GM21619 (cell line): ENCODE measurements around the gene UGT1A9.

ENCODE experiments used
- ATAC-seq: cut with Tn5 transposase; IDR thresholded peaks from one replicate; pipeline ENCODE4 v1.9.1; 2021; ENCODE audit not compliant: unreplicated experiment

Gene UGT1A9

DNA sequence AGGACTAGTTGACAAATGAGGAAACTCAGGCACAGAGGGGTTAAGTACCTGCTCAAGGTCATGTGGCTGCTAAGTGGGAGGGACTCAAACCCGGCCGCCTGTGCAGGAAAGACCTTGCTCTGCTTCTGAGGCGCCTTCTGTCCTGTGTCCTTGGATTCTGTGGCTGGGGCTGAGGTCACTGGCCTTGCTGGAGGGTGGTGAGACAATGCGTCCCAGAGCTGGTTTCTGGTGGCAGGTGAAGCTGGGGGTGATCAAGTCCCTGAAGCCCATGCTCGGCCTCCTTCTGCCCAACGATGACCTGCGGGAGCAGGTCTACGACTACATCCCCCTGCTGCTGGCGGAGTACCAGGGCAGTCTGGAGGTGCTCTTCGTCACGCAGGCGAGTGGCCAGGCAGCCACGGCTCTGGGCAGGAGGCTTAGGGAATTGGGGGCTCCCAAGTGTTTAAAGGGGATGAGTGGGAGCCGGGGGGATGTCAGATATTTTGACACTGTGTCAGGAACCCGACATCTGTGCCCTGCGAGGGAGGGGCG is 122.5 kb downstream of the UGT1A9 start:
- no peak for ATAC-seq

GRCh38 chr2:233795735-233796171 is 124.1 kb downstream of the UGT1A9 start:
- no peak for ATAC-seq

DNA sequence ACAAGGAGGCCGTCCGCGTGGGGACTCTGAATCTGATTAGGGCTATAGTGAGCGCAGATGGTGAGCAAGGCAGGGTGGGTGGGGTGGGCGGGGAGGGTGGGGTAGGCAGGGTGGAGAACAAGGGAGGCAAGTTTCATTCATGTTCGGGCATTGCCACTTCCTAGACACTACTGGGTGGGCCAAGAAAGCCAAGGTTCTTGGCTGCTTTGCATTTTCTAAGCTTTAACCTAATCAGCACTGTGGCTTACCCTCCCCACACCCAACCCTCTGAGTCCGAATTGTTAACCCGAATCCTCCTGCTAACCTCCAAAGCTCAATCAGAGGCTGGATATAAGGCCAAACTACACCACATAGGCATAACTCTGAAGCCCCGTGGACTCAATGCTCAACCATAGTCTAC is 124.6 kb downstream of the UGT1A9 start:
- ATAC-seq: no peak

DNA sequence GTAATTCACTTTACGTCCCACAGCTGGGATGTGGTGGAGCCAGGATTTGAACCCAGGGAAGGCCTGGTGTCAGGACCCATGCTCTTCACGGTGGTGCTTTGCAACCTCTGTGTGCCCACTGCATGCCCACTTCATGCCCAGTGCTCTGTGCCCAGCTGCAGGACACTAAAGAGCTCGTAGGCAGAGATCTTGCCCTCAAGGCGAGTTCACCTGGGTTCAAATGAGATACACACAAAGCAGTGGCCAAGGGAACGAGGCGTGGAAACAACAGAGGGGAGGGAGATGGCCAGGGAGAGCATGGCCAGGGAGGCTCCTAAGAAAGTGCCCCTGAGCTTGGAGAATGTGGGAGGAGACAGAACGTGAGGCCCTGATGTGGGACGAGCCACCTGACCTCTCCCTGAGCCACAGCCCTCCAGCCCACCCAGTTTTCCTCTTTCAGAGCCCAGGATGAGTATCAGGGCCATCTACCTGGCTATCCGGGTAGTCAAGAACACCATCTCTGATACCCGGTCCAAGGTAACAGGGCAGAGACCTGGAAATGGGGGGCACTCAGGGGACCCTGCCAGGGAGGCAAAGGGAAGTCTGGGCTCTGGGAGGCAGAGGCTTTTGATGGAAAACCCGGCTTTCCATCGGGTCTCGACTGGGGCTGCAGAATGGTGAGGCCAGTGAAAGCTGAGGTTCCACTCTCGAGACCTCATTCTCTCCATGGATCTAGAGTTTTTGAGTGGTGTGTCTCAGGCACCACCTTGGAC is 126.8 kb downstream of the UGT1A9 start:
- ATAC-seq: no peak

DNA sequence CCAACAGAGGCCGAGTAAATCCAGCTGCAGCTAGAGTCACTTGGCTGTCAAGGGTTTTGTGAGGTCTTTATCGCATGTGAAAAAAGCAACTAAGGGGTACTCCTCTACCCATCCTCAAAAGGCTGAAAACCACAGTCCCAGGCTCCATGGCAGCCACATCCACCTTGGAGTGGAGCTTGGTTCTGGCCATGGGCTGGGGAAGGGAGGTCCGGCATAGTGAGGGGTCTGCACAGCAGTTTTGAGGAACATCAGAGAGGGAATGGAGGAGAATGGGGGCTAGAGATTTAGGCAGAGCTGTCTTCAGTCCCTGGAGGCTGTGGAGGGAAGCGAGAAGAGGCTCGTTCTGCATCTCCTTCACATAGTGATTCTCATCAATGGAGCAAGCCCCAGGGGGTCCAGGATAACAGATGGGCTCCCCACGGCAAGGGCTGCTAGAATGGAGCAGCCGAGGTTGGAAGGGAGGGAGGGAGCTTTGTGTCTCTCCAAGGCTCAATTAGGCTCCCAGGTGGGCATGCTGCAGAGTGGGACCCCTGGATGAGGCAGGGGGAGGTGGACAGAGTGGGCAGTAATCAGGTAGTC is 127.5 kb downstream of the UGT1A9 start:
- ATAC-seq: no peak

- ATAC-seq: no peak
Observed at GRCh38 chr2:233799716-233800115, 128.0 kb downstream of the UGT1A9 start.

GRCh38 chr2:233800208-233800607 is 128.5 kb downstream of the UGT1A9 start:
- no peak for ATAC-seq

- ATAC-seq: no peak
Observed at GRCh38 chr2:233801357-233802131, 129.8 kb downstream of the UGT1A9 start.

DNA sequence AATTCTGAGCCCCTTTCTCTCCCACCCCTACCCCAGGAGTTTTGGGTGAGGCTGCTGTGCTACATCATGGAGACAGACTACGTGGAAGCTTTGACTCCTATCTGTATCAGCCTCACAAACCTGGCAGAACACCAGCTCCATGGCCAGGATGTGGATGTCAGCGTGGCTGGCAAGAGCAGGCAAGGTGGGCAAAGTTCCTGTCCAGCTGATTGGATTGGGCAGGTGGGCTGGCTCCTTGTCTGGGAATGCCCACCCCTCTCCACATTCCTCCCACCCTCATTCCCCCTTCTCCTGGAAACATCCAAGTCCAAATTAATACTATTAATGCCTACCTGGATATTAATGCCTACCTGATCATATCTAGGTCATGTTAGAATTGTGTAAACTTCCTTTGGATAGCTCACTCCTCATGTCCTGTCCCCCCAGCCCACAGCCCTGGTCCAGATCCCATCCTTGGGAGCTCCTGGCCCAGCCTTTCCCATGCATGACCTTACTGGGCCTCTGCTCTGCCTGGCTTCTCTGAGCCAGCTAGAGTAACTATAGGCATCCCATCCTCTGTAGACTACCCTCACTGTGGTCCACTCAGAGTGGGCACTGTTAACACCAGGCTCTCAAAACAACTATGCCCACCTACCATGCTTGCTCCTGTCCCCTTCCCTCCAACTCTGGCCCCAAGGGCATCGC is 130.6 kb downstream of the UGT1A9 start:
- ATAC-seq: no peak

DNA sequence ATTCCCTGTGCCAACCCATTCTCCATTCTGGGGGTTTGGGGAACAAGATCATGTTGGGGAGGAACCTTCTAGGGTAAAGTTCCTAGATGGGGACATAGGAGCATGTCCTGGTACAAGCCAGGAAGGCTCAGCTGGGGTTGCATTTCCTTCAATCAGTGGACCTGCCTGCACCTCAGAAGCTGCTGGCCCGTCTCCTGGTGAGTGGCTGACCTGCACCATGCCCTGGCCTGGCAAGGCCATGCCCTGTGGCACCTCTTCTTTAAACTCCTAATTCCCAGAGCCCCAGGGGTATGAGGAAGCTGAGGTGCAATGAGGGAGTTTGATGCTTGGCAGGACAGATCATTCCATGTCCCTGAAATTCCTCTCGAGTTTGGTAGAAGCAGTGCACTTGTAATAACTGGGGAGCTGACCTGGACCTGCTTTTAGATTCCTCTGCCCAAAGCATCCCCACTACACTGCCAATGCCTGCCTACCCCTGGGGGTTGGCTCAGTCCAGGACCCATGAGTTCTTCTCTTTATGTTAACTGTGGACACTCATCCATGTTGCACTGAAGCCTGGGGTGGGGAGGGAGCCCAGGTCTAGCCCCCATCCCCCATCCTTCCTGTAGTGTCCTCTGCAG is 131.7 kb downstream of the UGT1A9 start:
- ATAC-seq: no peak

DNA sequence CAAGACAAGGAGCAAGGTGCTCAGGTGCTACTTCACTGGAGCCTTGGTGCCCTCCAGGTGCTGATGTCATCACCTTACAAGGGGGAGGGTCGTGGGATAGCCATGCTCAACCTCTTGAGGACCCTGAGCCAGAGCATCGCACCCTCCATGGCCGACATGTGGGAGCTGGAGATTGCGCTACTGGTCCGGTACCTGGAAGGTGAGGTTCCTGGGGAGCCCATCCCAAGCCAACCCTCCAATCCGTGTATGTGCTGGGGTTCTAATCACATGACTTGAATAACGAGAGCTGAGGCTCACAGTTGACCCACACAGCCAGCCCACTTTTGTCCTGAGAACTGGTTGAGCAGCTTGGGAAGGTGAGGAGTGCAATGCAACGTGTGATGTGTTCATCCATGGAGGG is 132.3 kb downstream of the UGT1A9 start:
- no peak for ATAC-seq

DNA sequence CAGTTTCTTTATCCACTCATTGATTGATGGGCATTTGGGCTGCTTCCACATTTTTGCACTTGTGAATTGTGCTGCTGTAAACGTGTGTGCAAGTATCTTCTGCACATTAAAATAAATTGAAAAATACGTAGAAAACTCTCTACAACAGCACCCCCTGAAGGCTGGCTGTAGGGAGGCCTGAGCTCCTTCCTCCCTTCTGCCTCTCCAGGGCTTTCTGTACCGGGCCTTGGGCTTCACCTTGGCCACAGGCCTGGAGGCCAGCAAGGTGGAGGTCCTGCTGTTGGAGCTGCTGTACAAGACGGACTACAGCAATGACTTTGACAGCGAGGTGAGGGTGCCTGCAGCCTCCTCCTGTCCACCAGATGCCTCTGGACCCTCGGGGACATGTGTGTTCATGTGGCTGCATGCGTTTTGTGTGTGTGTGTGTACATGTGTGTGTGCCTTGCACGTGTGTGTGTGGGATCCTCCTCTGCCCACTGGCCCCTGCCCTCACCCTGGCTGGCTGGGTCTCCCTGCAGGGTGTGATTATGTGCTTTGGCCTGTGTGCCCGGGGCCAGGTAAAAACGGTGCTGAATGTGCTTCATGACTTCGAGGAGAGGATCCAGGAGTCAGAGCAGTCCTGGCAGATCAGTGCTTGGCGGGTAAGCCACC is 135.6 kb downstream of the UGT1A9 start:
- ATAC-seq: no peak

GRCh38 chr2:233807966-233808935 is 136.6 kb downstream of the UGT1A9 start:
- no peak for ATAC-seq

- ATAC-seq: no peak
Observed at GRCh38 chr2:233810385-233810784, 138.7 kb downstream of the UGT1A9 start.

GRCh38 chr2:233811087-233811486 is 139.4 kb downstream of the UGT1A9 start:
- no peak for ATAC-seq

- no peak for ATAC-seq
Observed at GRCh38 chr2:233811732-233812131, 140.0 kb downstream of the UGT1A9 start.

DNA sequence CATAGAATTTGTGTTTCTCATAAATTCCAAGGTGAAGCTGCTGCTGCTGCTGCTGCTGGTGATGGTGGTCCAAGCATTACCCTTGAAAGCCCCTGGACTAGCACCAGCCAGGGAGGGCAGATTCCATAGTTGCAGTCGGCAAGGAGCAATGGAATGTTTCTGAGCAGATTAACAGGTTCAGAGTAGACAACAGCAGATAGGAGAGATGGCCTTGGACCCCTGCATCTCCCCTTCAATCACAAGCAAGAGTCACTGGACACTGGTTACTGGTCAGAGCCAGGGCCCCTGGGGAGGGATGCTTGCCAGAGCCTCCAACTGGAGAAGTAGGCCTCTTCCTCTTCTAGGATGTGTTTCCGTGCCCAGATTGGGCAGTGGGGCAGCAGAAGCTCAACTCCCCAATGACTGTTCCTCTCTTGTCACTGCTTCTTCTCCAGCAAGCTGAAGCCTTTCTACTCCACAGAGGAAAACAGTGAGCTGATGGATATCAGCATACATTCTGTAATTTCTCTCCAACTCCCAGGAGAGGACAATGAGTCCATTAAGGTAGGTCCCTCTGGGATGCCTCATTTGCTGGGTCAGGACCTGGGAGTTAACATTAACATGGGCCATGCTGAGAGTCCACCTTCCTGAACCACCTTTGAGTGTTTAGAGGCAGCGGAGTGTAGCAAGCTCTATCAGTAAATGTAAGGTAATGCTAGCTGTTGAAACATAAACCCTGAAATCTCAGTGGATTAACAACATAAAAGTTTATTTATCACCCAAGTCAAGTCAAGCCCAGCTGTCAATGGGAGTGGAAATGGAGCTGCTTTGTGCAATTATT is 141.7 kb downstream of the UGT1A9 start:
- ATAC-seq: no peak
